ENCODE results near the gene GUCA1C.

Gene GUCA1C

DNA sequence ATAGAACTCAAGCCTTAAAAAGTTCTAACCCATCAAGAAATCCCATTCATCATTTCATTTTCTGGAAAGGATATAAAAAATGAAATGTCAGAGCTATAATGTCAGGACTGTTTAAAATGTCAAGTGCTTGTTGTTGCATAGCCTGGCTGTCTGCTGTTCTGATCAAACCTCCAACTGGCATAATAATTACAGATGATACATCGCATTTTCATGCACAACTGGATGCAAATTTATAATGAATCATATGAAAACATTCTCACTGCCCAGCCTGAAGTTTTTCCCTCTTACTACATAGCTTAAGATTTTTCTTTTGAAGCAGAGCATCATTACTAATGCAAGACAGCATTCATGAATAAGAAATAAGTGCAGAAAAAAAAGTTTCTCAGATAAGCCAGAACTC, 46.5 kb downstream of the GUCA1C start:
- no peak for DNase-seq

- DNase-seq = no peak
Measured at GRCh38 chr3:108899530-108899929, 54.1 kb downstream of the GUCA1C start.

DNA sequence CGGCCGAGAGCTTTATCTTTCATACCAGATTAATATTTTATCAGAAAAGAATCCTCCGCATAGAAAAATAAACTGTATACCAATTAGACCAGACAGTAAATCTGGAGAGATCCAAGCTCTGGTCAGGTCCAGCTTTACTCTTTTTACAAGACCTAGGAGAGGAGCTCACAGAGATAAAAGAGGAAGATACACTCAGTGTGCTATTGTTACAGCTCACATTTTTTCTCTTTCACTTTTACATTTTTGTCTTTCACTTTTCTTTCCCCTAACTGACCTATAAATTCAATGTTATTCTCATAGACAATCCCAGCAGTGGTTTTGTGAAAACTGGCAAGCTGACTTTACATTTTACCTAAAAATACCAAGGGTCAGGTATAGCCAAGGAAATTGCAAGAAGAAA, 55.8 kb downstream of the GUCA1C start:
- DNase-seq = no peak

DNA sequence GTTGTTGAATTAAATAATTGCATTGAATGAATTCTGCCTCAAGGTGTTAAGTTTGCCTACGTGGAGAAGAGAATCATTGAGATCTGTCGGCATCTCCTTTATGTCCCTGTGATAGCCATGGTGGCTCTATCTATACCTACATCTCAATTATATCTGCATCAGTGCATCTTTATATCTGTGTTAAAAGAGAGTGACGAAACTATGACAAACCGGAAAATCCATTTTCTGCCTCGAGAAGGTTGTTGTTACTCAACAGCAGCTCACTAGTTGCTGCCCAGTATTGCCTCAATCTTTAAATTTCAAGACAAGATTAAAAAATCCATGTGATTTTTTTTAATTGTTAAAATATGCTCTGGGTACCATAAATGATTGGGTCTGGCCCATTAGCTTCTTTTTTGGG, 58.7 kb downstream of the GUCA1C start:
- no peak for DNase-seq

GRCh38 chr3:108891833-108892232, 61.8 kb downstream of the GUCA1C start:
- no peak for DNase-seq

- DNase-seq = no peak
Measured at GRCh38 chr3:108887777-108888176, 65.9 kb downstream of the GUCA1C start.

- DNase-seq = no peak
Measured at GRCh38 chr3:108887121-108887520, 66.6 kb downstream of the GUCA1C start.

- no peak for DNase-seq
Measured at GRCh38 chr3:108883373-108883772, 70.3 kb downstream of the GUCA1C start.

GRCh38 chr3:108882762-108883161, 70.9 kb downstream of the GUCA1C start:
- no peak for DNase-seq

- DNase-seq = no peak
Measured at GRCh38 chr3:108879915-108880314, 73.8 kb downstream of the GUCA1C start.

DNA sequence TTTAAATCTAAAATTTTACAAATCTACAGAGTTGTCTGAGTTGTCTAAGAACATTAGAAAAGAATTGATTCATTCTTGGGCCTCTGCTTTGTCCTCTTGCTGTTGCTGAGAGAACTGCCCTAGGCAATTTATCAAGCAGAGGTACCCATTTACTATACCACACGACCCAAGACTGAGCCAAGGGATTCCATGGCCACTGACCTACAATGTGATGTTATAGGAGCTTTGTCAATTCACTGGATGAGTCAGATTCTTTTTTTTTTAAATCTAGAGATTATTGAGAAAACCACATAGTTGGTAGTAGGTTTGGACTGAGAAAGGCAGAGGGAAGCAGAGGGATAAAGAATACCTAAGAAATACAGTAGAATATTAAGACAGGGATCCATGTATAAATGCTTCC, 75.8 kb downstream of the GUCA1C start:
- DNase-seq = no peak

GRCh38 chr3:108863799-108864135, 89.9 kb downstream of the GUCA1C start:
- DNase-seq = no peak

DNA sequence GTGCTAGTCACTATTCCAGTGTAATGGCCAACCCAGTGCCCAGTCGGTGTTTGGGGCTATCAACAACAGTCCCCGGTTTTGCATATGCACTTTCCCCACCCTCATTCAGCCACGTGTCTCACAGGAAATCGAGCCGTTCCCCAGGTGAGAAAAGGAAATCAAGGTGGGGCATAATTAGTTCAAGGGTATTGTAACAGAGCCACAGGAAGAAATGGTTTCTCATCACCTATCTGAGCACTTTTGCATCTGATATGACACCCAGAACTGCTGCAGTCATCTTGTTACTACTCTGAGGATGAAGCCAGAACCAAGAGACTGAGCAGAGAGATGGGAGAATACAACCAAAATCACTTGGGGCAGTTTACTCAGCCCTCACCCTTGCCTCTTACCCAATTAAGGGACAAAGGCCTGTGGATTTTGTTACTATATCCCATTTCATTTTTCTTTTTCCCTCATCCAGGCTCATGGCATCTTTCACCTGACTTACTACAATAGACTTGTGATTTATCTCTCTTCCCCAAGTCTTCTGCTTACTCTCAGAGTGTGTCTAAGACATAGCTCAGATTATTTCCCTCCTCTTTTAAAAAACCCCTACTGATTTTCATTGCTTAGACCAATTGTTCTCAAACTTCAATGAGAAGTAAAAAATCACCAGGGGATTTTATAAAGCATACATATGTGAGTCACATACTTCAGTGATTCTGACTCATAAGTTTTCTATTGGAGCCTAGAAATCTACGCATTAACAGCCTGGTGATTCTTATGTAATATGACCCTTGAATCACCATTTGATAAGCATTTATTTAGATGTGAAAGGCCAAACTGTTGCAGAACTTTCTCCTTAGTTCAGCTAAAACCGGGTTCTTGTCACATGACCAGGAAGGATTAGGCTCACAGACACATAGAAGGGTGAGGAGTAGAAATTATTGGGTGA, 90.5 kb downstream of the GUCA1C start:
- DNase-seq = no peak

GRCh38 chr3:108861401-108861800, 92.3 kb downstream of the GUCA1C start:
- DNase-seq = no peak

All from NCI-H1105 treated with DMSO at 0.1 percent for 48 hours (cell line).